IMR-90 (cell line): ENCODE measurements around the gene FN1. TPM values are rescaled to one million over a fixed set of nuclear protein-coding genes. Genes with fewer than 3 reads are reported as not detected.

Experiments used
- ATAC-seq: fragments of 200-7000 bp; cut with Tn5 transposase; 2 replicates; pipeline ENCODE4 v1.9.1; 2020; ENCODE audit warnings: low read depth, mild to moderate bottlenecking, moderate library complexity
- BruUV-seq: library from RNA; stranded (reverse); fragments of 400-500 nt; replicated peaks from 2 replicates; lab custom pipeline; 2021; lab: Mats Ljungman, UMichigan
- CTCF ChIA-PET: fragments of 300-600 bp; formaldehyde crosslinking; extraction: SDS; loops from one replicate; lab custom pipeline; 2021; ENCODE audit warnings: antibody characterized with exemption; lab: Yijun Ruan, JAX
- POLR2A ChIA-PET: fragments of 300-600 bp; sonication (Branson Sonifier 250); formaldehyde crosslinking; loops from one replicate; lab custom pipeline; 2022; ENCODE audit warnings: antibody characterized with exemption; ENCODE audit not compliant: unreplicated experiment; lab: Charles Lee
- DNase-seq: peaks from one replicate; pipeline ENCODE4 v3.0.0; 2013
- H2AFZ ChIP-seq: replicated peaks from 2 replicates; pipeline ENCODE3; 2013; ENCODE audit warnings: low read length, mild to moderate bottlenecking; ENCODE audit not compliant: poor library complexity
- H2AK5ac ChIP-seq: 2 replicates; pipeline ENCODE4 v1.6.1; 2013; ENCODE audit warnings: low read depth, low read length, inconsistent platforms
- H2AK9ac ChIP-seq: replicated peaks from 2 replicates; pipeline ENCODE3; 2013; ENCODE audit warnings: mild to moderate bottlenecking, low read depth, low read length, moderate library complexity; ENCODE audit not compliant: poor library complexity
- H2BK120ac ChIP-seq: 2 replicates; pipeline ENCODE4 v1.6.1; 2013; ENCODE audit warnings: low read depth, low read length, inconsistent platforms
- H2BK15ac ChIP-seq: 3 replicates; pipeline ENCODE4 v1.6.1; 2013; ENCODE audit warnings: low read depth, low read length, inconsistent platforms
- H2BK20ac ChIP-seq: 2 replicates; pipeline ENCODE4 v1.6.1; 2013; ENCODE audit warnings: low read depth, mild to moderate bottlenecking, inconsistent platforms, low read length, moderate library complexity
- H2BK5ac ChIP-seq: 2 replicates; pipeline ENCODE4 v1.6.1; 2013; ENCODE audit warnings: mild to moderate bottlenecking, low read depth, low read length, inconsistent platforms; ENCODE audit not compliant: poor library complexity, severe bottlenecking
- H3K14ac ChIP-seq: replicated peaks from 2 replicates; pipeline ENCODE4 v1.6.1; 2013; ENCODE audit warnings: low read depth, low read length, inconsistent platforms
- H3K18ac ChIP-seq: 2 replicates; pipeline ENCODE4 v1.6.1; 2013; ENCODE audit warnings: low read depth, low read length, control low read depth
- H3K23ac ChIP-seq: 2 replicates; pipeline ENCODE4 v1.6.1; 2013; ENCODE audit warnings: low read depth, low read length, inconsistent platforms
- H3K27ac ChIP-seq: 2 replicates; pipeline ENCODE4 v1.5.1; 2013; ENCODE audit warnings: mild to moderate bottlenecking, control low read depth, low read length; ENCODE audit not compliant: insufficient read depth
- H3K27me3 ChIP-seq: 2 replicates; pipeline ENCODE4 v1.6.1; 2013; ENCODE audit warnings: low read length; ENCODE audit not compliant: control insufficient read depth, insufficient read depth
- H3K36me3 ChIP-seq: 2 replicates; pipeline ENCODE4 v1.6.1; 2013; ENCODE audit warnings: low read length, mixed read lengths; ENCODE audit not compliant: control insufficient read depth, insufficient read depth
- H3K4ac ChIP-seq: 2 replicates; pipeline ENCODE4 v1.6.1; 2013; ENCODE audit warnings: low read depth, low read length, inconsistent platforms
- H3K4me1 ChIP-seq: 2 replicates; pipeline ENCODE4 v1.6.1; 2013; ENCODE audit warnings: low read length, mixed read lengths; ENCODE audit not compliant: control insufficient read depth, insufficient read depth
- H3K4me2 ChIP-seq: 2 replicates; pipeline ENCODE4 v1.6.1; 2013; ENCODE audit warnings: low read depth, mild to moderate bottlenecking, control low read depth, low read length, moderate library complexity
- H3K4me3 ChIP-seq: 2 replicates; pipeline ENCODE4 v1.5.1; 2013; ENCODE audit warnings: low read depth, mild to moderate bottlenecking, control low read depth, low read length, moderate library complexity; ENCODE audit not compliant: insufficient read depth
- H3K56ac ChIP-seq: 2 replicates; pipeline ENCODE4 v1.6.1; 2013; ENCODE audit warnings: low read length, inconsistent platforms; ENCODE audit not compliant: insufficient read depth; ENCODE audit errors: extremely low read depth
- H3K79me1 ChIP-seq, 2 experiments: 2 replicates each; pipeline ENCODE4 v1.6.1; 2013; ENCODE audit warnings: low read length in 2 of 2, inconsistent platforms in 1 of 2, low read depth in 1 of 2
- H3K9ac ChIP-seq: 2 replicates; pipeline ENCODE4 v1.6.1; 2013; ENCODE audit warnings: low read depth, low read length, control low read depth
- H3K9me1 ChIP-seq: 2 replicates; pipeline ENCODE4 v1.6.1; 2013; ENCODE audit warnings: low read length, inconsistent platforms; ENCODE audit not compliant: insufficient read depth
- H3K9me3 ChIP-seq: 2 replicates; pipeline ENCODE4 v1.6.1; 2013; ENCODE audit warnings: low read length; ENCODE audit not compliant: control insufficient read depth, insufficient read depth
- H4K20me1 ChIP-seq: 2 replicates; pipeline ENCODE4 v1.6.1; 2013; ENCODE audit warnings: low read length, inconsistent platforms; ENCODE audit not compliant: insufficient read depth
- H4K5ac ChIP-seq: 2 replicates; pipeline ENCODE4 v1.6.1; 2013; ENCODE audit warnings: mild to moderate bottlenecking, low read depth, low read length, control low read depth
- H4K8ac ChIP-seq, 2 experiments: 2 replicates each; pipeline ENCODE4 v1.6.1; 2013; ENCODE audit warnings: low read depth in 2 of 2, low read length in 2 of 2, control low read depth in 1 of 2, inconsistent platforms in 1 of 2
- H4K91ac ChIP-seq: 2 replicates; pipeline ENCODE4 v1.6.1; 2013; ENCODE audit warnings: low read depth, low read length, inconsistent platforms; ENCODE audit not compliant: insufficient read depth
- CEBPB ChIP-seq: IDR thresholded peaks from 2 replicates; pipeline ENCODE4 v1.6.1; 2012; ENCODE audit warnings: low read depth, low read length, improper control_type of control experiment
- MAFK ChIP-seq: IDR thresholded peaks from 2 replicates; pipeline ENCODE4 v1.6.1; 2012; ENCODE audit warnings: low read depth, low read length, improper control_type of control experiment
- RAD21 ChIP-seq: IDR thresholded peaks from 2 replicates; pipeline ENCODE4 v1.6.1; 2012; ENCODE audit warnings: low read length, improper control_type of control experiment
- RFX5 ChIP-seq: IDR thresholded peaks from 2 replicates; pipeline ENCODE4 v1.8.0; 2012; ENCODE audit warnings: low read depth, mild to moderate bottlenecking, low read length, moderate library complexity
- WGBS, 2 experiments: methylation state at CpG; one replicate each; pipeline versions ENCODE4 v1.1.5 to v1.1.7; 2013; ENCODE audit warnings: missing lambda C conversion rate in 2 of 2; ENCODE audit not compliant: insufficient read length in 1 of 2; ENCODE audit errors: extremely low coverage in 2 of 2; 5-methylcytosine and 5-hydroxymethylcytosine counted together
- dilution Hi-C: fragments of 300-500 bp; cut with HindIII; formaldehyde crosslinking; loops from one replicate; pipeline ENCODE4 v1.14.3; 2018; ENCODE audit warnings: low sequenced_read_pairs; ENCODE audit not compliant: unreplicated experiment
- in situ Hi-C: fragments of 300-500 bp; cut with MboI; formaldehyde crosslinking; loops from 3 replicates; pipeline ENCODE4 v1.14.3; 2019; ENCODE audit warnings: low sequenced_read_pairs, inconsistent platforms, mixed read lengths
- intact Hi-C: fragments of 100-400 bp; cut with micrococcal nuclease; formaldehyde crosslinking; loops from 2 replicates; pipeline ENCODE4 v1.10.0; 2022
- polyA plus RNA-seq, 3 experiments: library from polyadenylated mRNA; depleted of rRNA; stranded (reverse); fragments of >200 nt; gene quantifications; 2 replicates each; pipeline ENCODE4 v1.2.3, GENCODE V29; 2012; ENCODE audit warnings: low replicate concordance in 1 of 3
- total RNA-seq: library from RNA; depleted of rRNA; stranded (reverse); fragments of >200 nt; gene quantifications from 2 replicates; pipeline ENCODE4 v1.2.3, GENCODE V29; 2012

FN1 gene
- total and polyA plus RNA-seq, 2 of the 4 experiments (the other 2 are of a cell fraction) = 8,243 to 13,004 TPM

GRCh38 chr2:215375467-215375830 lies 60.4 kb downstream of the FN1 start:
- no peaks in the 10 kb centered on the region for H3K9me3 ChIP-seq
- H3K56ac ChIP-seq = no peak overlapping the region
- peaks cover 12% of the 10 kb centered on the region for H3K9me1 ChIP-seq
- no peak for DNase-seq
- no CpG with 5 or more reads among the region's 6 CpGs for WGBS, 2 experiments
- no peak overlapping the region for H2BK15ac ChIP-seq
- dilution Hi-C loops (no loop called here), in situ Hi-C loops (no loop called here), intact Hi-C loops (no loop called here)
- TF ChIP-seq RFX5 (no peak), CEBPB (no peak), RAD21 (no peak), MAFK (no peak)
- CTCF ChIA-PET = interaction anchor here (0.6 kb wide), 1 partner anchor 170 kb away, joined by 9 read pairs; no protein-coding TSS in a partner anchor
- no peak overlapping the region for H2BK20ac ChIP-seq
- H3K79me1 ChIP-seq = peaks cover 18 to 39% of the 10 kb centered on the region in 2 experiments
- H3K27me3 ChIP-seq = no peaks in the 10 kb centered on the region
- no TSS peak for BruUV-seq
- H3K14ac ChIP-seq = no peak overlapping the region
- H4K20me1 ChIP-seq = peaks cover 25% of the 10 kb centered on the region
- no peak overlapping the region for H3K9ac ChIP-seq
- H3K4me2 ChIP-seq = no peak overlapping the region
- no peak overlapping the region for H4K91ac ChIP-seq
- H2AK5ac ChIP-seq = no peak overlapping the region
- no peak overlapping the region for H3K23ac ChIP-seq
- H2BK120ac ChIP-seq = no peak overlapping the region
- H4K5ac ChIP-seq = no peak overlapping the region
- H2AK9ac ChIP-seq = no peak overlapping the region
- H3K4ac ChIP-seq = no peak overlapping the region
- H3K4me3 ChIP-seq = no peak overlapping the region
- no peak overlapping the region for H3K27ac ChIP-seq
- POLR2A ChIA-PET = no interaction called here
- H2BK5ac ChIP-seq = no peak overlapping the region
- peaks cover 2% of the 10 kb centered on the region for H3K4me1 ChIP-seq
- no peak overlapping the region for H4K8ac ChIP-seq
- H2AFZ ChIP-seq = no peak overlapping the region
- H3K36me3 ChIP-seq = peaks cover 78% of the 10 kb centered on the region
- no peak overlapping the region for H3K18ac ChIP-seq
- no peak for ATAC-seq
